Effector memory CD4-positive, alpha-beta T cell (primary cell): ENCODE results near the gene CLEC2A.

Experiments
- DNase-seq, 3 donors: peaks; one replicate each; pipeline ENCODE4 v3.0.0-alpha.2; 2020
- H3K27ac ChIP-seq: 2 replicates; pipeline ENCODE4 v1.7.0; 2013; ENCODE audit warnings: mild to moderate bottlenecking, low read length, moderate library complexity; ENCODE audit not compliant: insufficient read depth, poor library complexity, severe bottlenecking
- H3K27me3 ChIP-seq: replicated peaks from 2 replicates; pipeline ENCODE4 v1.7.0; 2013; ENCODE audit warnings: mild to moderate bottlenecking, low read length; ENCODE audit not compliant: insufficient read depth, control insufficient read depth, poor library complexity, severe bottlenecking
- H3K36me3 ChIP-seq: 2 replicates; pipeline ENCODE4 v1.7.0; 2013; ENCODE audit warnings: mild to moderate bottlenecking, low read length, moderate library complexity; ENCODE audit not compliant: control insufficient read depth, insufficient read depth
- H3K4me1 ChIP-seq: 2 replicates; pipeline ENCODE4 v1.7.0; 2013; ENCODE audit warnings: low read length, mild to moderate bottlenecking; ENCODE audit not compliant: control insufficient read depth, insufficient read depth, poor library complexity, severe bottlenecking
- H3K4me3 ChIP-seq: 2 replicates; pipeline ENCODE4 v1.7.0; 2013; ENCODE audit warnings: low read length, low read depth, mild to moderate bottlenecking; ENCODE audit not compliant: insufficient read depth, poor library complexity, severe bottlenecking
- H3K9me3 ChIP-seq: 2 replicates; pipeline ENCODE4 v1.7.0; 2013; ENCODE audit warnings: mild to moderate bottlenecking, low read length, moderate library complexity; ENCODE audit not compliant: control insufficient read depth

CLEC2A gene

DNA sequence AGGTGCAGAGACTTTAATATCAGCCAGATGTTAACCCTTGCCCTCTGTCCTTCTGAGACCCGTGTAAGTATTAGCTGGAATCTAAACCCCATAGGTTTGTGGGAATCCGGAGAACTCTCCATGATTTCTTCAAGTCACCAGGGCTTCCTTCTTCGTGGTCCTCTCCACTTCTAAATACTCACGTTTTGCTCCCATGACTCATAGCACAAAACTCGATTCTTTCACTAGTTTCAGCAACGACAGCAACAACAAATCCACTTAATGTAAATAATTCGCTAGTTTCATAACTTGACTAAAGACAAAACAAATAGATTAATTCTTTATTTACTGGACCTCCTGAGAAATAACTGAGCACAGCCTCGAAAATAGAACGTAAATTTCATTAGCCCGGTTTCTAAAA is 4.4 kb upstream of the CLEC2A start:
- no peaks in the 10 kb centered on the region for H3K27me3 ChIP-seq

DNA sequence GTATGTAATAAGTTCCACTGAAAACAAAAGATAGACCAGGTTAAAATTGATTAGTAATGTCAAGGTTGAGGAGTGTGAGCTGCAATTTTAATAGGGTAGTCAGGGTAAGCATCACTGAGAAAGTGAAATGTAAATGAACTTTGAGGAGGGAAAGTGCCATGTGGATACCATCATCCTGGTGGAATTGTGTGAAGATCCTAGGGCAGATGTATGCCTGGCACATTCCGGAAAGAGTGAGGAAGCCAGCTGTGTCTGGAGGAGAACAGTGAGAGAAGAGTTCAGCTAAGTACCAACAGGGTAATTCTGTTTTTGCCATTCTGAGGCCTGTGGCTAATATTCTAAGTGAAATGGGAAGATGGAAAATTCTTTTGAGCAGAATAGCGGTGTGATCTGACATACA is 2.9 kb upstream of the CLEC2A start:
- DNase-seq: no peak
- Histone ChIP-seq H3K4me1 (no peaks in the 10 kb centered on the region), H3K4me3 (no peak overlapping the region), H3K27ac (no peak overlapping the region), H3K9me3 (no peaks in the 10 kb centered on the region), H3K36me3 (no peaks in the 10 kb centered on the region), H3K27me3 (no peaks in the 10 kb centered on the region)

More for the DNA sequence above, 4.4 kb upstream of the CLEC2A start:
- Histone ChIP-seq H3K27ac (no peak overlapping the region), H3K4me3 (no peak overlapping the region), H3K36me3 (no peaks in the 10 kb centered on the region), H3K4me1 (no peaks in the 10 kb centered on the region), H3K9me3 (no peaks in the 10 kb centered on the region)
- no peak for DNase-seq

DNA sequence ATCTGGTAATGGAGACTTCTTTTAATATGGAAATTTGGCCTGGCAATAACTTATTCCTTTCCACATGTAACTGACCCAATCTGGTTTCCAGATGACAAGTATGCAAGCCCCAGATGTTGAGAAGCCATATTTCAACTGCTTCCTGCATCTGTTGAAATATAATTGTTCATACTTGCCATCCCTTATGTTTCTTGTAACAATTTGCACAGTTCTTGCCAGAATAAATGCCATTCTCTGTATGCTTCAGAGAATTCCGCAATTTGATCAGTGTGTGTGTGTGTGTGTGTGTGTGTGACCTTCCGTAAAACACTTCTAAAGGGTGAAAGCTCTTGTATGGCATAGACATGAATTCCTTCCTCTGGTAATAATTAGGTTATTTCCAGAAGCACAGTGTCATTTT is 1.8 kb upstream of the CLEC2A start:
- Histone ChIP-seq H3K4me1 (no peaks in the 10 kb centered on the region), H3K36me3 (no peaks in the 10 kb centered on the region), H3K27me3 (no peaks in the 10 kb centered on the region), H3K27ac (no peak overlapping the region), H3K9me3 (no peaks in the 10 kb centered on the region), H3K4me3 (no peak overlapping the region)
- DNase-seq: no peak

DNA sequence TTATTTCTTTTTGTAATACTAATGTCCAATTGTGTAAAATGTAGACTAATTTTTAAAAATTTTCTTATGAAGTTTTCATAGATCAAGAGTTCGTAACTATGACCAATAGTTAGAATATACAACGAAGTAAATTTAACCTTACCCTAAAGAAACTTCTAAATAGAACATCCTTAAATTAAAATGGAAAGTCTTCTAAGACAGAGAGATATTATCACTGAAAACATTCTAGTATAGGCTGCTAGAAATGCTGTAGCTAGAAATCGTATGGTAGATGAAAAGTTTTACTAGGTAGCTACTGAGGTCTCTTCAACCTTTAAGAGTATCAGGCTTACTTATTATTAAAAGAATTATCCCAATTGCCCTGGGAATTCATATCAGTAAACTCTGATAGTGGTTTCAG is 925 bp downstream of the CLEC2A start:
- H3K27me3 ChIP-seq: no peaks in the 10 kb centered on the region
- no peaks in the 10 kb centered on the region for H3K9me3 ChIP-seq
- H3K4me1 ChIP-seq: no peaks in the 10 kb centered on the region
- H3K36me3 ChIP-seq: no peaks in the 10 kb centered on the region
- H3K27ac ChIP-seq: no peak overlapping the region
- H3K4me3 ChIP-seq: no peak overlapping the region
- DNase-seq: no peak

DNA sequence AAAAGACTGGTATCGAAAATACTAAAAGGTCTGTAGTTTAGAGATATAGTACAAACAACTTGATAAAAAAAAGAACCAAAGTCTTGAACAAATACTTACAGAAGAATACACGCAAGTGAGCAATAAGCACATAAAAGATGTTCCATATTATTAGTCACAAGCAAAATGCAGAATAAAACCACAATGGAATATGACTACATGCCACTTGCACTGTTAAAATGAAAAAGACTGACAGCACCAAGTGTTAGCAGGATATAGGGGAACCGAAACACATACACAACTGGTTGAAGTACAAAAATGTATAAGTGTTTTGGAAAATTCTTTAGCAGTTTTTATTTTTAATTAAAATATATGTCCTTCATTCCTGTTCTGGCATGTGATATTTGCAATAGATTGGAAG is 3.6 kb downstream of the CLEC2A start:
- no peaks in the 10 kb centered on the region for H3K27me3 ChIP-seq
- no peak overlapping the region for H3K27ac ChIP-seq
- no peaks in the 10 kb centered on the region for H3K9me3 ChIP-seq
- DNase-seq: no peak
- H3K4me3 ChIP-seq: no peak overlapping the region
- H3K4me1 ChIP-seq: no peaks in the 10 kb centered on the region
- no peaks in the 10 kb centered on the region for H3K36me3 ChIP-seq

DNA sequence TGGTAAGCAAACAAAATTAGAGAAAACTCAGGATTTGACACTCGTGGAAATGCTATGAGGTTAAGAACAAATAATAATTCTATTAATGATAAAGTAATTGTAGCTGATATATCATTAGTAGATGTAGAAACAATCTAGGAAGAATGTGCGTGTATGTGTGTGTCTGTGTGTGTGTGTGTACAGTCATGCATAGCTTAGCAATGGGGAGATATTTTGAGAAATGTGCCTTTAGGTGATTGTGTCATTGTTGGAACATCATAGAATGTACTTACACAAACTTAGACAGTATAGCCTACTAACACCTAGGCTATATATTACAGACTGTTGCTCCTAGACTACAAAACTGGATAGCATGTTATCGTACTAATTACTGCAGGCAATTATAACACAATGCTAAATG is 5.3 kb downstream of the CLEC2A start:
- no peak overlapping the region for H3K4me3 ChIP-seq
- H3K36me3 ChIP-seq: no peaks in the 10 kb centered on the region
- H3K4me1 ChIP-seq: no peaks in the 10 kb centered on the region
- no peaks in the 10 kb centered on the region for H3K27me3 ChIP-seq
- no peak overlapping the region for H3K27ac ChIP-seq
- DNase-seq: no peak
- H3K9me3 ChIP-seq: no peaks in the 10 kb centered on the region

DNA sequence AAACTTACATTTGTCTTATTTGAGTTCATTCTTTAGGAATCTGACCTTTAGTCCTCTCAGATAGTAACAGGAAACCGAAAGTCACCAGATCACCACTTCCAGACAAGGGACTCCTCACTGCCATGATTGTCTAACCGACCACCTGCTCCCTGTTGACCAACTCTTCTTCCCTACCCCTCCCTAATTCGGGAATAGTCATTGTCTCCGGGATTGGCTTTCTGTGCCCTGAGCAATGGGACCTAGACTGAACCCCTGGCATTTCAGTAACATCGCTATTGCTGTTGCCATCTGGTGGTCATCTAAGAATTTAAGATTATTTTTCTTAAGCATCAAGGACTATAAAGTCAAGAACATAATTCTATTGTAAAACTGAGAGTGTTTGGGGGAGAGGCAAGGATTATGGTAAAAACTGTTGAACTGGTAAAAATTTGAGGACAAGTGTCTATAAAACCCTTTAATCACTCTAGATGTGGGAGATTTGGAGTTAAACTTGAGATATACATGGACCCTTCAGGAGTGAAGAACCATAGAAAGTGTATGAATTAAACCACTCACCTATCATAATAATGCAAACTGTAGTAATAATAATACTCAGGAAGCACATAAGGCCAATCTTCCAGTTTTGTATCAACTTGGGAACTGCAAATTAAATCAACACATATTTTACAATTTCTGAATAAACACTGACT is 6.3 kb downstream of the CLEC2A start:
- Histone ChIP-seq H3K27ac (no peak overlapping the region), H3K4me3 (no peak overlapping the region), H3K9me3 (no peaks in the 10 kb centered on the region), H3K4me1 (no peaks in the 10 kb centered on the region), H3K27me3 (no peaks in the 10 kb centered on the region), H3K36me3 (no peaks in the 10 kb centered on the region)
- DNase-seq: no peak

DNA sequence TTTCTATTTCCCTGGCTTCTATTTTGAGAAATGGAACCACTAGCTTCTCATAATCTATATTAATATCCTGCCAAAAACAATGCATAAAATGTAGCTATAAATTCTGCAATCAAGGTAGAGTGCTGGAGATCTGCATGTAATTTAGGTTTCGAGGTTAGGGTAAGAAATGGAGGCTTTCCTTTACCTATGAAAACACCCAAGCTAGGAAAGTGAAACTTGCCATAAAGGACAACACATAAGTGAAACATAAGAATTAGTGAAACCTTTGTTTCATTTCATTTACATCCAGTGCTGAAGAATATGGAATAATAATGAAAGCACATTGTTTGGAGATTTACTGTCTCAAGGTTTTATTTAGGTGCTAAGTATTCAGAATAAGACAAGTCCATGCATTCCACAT is 9.7 kb downstream of the CLEC2A start:
- Histone ChIP-seq H3K27me3 (no peaks in the 10 kb centered on the region), H3K9me3 (no peaks in the 10 kb centered on the region), H3K27ac (no peak overlapping the region), H3K4me3 (no peak overlapping the region), H3K36me3 (no peaks in the 10 kb centered on the region), H3K4me1 (no peaks in the 10 kb centered on the region)
- DNase-seq: no peak

DNA sequence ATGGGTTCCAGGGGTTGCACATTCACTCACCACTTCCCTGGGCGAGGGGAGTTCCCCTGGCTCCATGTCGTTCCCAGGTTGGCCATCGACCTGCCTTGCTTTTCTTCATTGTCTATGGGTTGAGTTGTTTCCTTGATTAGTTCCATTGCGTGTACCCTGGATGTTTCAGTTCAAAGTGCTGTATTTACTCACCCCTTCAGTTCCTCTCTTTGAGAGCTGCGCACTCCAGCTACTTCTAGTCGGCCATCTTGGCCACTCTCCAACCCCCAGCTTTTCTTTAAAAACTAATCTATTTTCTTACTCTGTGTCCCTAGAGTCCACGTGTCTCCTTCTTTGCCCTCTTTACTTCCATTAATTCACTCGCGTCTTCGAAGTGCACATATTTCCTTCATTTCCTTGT is 11.7 kb downstream of the CLEC2A start:
- Histone ChIP-seq H3K27ac (no peak overlapping the region), H3K4me1 (no peaks in the 10 kb centered on the region), H3K27me3 (no peaks in the 10 kb centered on the region), H3K4me3 (no peak overlapping the region), H3K36me3 (no peaks in the 10 kb centered on the region), H3K9me3 (no peaks in the 10 kb centered on the region)
- no peak for DNase-seq

DNA sequence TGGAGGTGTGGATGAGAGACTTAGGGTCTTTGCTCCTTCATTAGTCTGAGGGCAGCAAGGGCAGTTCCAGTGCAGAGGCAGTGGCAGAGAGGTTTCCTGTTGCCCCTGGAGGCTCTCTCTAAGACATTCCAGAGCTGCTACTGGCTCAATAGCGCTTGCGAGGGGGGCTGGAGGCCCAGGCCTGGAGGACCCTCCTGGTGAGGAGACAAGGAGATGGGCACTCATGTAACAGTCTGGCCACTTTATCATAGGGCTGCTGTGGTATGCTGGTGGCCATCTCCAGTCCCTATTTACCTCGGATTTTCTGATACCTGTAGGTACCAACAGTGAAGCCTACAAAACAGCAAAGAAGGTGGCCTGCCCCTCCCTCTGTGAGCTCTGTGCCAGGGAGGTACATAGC is 12.7 kb downstream of the CLEC2A start:
- H3K27me3 ChIP-seq: no peaks in the 10 kb centered on the region
- no peaks in the 10 kb centered on the region for H3K9me3 ChIP-seq
- DNase-seq: no peak
- no peaks in the 10 kb centered on the region for H3K36me3 ChIP-seq
- no peak overlapping the region for H3K4me3 ChIP-seq
- H3K27ac ChIP-seq: no peak overlapping the region
- no peaks in the 10 kb centered on the region for H3K4me1 ChIP-seq
